ENCODE data around the gene NDNF.
A peak's percentile ranks its signal among the peaks of the same experiment; 100 is the strongest.

NDNF gene, protein sequence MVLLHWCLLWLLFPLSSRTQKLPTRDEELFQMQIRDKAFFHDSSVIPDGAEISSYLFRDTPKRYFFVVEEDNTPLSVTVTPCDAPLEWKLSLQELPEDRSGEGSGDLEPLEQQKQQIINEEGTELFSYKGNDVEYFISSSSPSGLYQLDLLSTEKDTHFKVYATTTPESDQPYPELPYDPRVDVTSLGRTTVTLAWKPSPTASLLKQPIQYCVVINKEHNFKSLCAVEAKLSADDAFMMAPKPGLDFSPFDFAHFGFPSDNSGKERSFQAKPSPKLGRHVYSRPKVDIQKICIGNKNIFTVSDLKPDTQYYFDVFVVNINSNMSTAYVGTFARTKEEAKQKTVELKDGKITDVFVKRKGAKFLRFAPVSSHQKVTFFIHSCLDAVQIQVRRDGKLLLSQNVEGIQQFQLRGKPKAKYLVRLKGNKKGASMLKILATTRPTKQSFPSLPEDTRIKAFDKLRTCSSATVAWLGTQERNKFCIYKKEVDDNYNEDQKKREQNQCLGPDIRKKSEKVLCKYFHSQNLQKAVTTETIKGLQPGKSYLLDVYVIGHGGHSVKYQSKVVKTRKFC

DNA sequence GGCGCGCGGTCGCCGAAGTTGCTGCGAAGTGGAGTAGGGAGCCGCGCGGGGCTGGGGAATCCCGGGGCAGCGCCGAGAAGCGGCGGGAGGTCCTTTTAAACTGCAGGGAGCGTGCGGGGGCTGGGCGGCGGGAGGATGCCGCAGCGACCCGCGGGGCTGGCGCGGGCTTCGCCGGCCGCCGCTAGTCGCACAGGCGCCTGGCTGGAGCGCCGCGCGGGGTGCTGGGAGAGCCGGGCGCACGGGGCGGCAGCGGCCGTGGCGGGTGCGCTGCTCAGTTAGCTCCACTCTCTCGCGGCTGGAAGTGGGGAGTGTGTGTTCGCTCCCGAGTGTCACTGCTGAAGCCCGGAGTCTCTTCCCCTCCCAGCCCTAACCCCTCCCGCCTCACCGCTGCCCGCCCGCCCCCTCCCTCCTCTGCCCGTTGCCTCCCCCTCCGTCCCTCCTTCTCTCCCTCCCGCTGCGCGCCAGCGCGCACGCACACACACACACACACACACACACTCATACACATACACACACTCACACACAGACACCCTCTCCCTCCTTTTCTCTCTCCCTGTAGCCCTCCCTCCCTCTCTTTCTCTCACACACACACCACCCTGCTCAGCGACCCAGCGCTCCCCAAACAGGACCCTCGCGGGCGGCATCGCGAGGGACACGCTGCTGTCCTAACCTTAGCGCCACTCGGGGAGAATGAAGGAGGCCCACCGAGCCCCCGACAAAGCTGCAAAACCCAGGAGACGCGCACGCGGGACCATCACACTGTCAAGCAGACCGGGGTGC is at the start of gene NDNF:
NDNF (minus strand) TSS at position 312 of the 780 bp plus-strand sequence. CDS start 26,698 bp downstream, outside the sequence.
- DNase-seq (ENCODE audit: low read depth in 3 of 3), result peak; percentile 5 to 25 (median 11)

DNA sequence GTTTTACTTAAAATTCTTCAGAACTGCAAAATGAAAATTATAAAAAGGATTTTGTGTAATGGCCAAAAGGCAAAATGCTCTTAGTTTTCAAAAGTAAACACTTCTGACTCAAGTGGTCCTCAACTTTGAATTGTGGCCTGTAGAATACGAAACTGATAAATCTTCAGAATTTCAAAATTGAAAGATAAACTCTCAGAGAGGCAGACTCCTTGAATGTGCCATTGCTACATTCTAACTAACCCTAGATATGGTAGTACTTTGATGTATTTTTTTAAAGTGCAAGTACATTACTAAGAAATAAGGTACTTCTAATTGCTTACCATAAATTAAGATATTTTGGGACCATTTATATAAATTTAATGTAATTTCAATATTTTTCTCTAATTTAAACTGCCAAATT is 47.4 kb upstream of the NDNF start:
- DNase-seq (ENCODE audit: low read depth in 3 of 3), result no peak

GRCh38 chr4:121118344-121118743 is 46.0 kb upstream of the NDNF start:
- no peak for DNase-seq (ENCODE audit: low read depth in 3 of 3)

DNA sequence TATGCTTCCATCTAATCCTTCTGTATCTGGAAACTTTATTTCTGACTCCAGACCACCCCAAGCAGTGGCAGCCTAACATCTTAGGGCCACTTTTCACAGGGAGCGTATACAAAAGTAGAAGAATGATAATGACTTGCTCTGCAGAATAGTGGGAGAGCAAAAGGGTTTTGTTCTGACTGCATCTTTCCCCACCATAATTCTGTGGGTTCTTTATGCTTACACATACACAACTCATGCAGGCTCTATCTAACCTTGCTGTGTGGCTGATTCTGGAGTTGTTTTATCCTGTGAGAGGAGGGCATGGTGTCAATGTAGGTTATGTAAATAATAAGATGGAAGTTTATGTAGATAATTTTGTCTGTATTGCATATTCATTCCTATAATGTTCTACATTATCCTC is 42.4 kb upstream of the NDNF start:
- DNase-seq (ENCODE audit: low read depth in 3 of 3), result no peak

DNA sequence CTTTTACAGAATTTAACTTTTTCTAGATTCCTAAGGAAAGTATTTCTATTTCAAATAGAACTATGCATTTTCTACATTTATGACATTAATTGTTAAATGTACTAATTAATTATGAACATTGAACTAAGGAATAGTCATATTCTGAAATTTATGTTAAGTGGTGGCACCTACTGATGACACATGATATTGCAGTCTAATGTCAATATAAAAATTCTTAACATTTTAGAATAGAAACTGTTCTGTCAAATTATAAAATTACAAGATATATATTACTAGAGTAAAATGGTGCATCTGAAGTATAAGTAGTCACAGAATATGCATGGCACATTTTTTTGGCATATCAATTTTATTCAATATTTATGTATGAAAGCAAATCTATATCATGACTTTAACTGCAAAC is 40.2 kb upstream of the NDNF start:
- no peak for DNase-seq (ENCODE audit: low read depth in 3 of 3)

DNA sequence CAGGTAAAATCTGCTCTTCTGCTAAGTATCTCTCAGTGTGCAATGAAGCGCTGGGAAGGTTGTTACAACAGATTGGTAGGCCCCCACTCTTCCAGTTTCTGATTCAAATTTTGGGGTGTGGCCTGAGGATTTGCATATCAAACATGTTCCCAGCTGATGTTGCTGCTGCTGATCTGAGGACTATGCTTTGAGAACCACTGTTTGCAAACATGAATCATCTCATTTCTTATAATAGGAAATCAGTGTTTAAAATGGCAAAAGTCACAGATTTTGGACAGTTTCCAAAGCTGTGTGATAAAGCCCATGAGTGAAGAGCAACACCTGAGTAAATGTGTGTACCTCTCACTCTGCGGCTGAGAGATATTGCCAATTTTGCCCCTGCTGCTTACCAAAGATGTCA is 36.2 kb upstream of the NDNF start:
- DNase-seq (ENCODE audit: low read depth in 3 of 3), result no peak

- DNase-seq (ENCODE audit: low read depth in 3 of 3), result no peak
Observed at GRCh38 chr4:121107507-121107906, 35.2 kb upstream of the NDNF start.

DNA sequence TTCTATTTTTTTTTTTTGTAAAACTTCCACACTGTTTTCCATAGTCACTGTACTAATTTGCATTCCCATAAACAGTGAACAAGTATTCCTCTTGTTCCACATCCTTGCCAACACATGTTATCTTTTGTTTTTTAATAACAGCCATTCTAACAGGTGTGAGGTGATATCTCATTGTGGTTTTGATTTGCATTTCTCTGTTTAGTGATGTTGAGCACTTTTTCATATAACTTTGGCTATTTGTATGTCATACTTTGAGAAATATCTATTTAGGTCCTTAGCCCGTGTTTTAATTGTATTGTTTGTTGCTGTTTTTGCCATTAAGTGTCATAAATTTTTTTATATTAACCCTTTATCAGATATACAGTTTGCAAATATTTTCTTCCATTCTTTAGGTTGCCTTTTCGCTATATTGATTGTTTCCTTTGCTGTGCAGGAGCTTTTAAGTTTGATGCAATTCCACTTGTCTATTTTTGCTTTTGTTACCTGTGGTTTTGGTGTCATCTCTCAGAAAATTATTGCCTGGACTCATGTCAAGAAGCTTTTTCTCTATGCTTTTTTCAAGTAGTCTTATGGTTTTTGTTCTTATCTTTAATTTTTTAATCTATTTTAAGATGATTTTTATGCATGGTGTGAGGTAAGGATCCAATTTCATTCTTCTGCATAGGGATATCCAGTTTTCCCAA is 27.9 kb upstream of the NDNF start:
- no peak for DNase-seq (ENCODE audit: low read depth in 3 of 3)

GRCh38 chr4:121098266-121098665 is 25.9 kb upstream of the NDNF start:
- no peak for DNase-seq (ENCODE audit: low read depth in 3 of 3)

DNA sequence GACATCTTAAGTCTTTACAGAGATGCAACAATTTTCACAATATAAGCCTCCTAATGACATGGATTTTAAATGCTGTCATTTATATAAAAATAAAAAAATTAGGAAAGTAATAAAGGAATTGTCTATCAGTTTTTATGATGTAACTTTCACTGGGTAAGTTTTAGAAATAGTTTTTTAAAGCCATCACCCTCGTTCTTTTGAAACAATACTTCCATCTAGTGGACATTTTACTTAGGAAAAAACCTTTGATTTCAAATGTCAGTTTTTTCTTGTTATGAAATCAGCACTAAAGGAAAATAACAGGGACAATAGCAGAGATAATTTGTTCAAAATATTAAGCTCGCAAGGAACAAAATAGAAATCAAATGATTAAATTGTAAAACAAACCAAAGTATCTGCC is 24.3 kb upstream of the NDNF start:
- DNase-seq (ENCODE audit: low read depth in 3 of 3), result no peak

DNA sequence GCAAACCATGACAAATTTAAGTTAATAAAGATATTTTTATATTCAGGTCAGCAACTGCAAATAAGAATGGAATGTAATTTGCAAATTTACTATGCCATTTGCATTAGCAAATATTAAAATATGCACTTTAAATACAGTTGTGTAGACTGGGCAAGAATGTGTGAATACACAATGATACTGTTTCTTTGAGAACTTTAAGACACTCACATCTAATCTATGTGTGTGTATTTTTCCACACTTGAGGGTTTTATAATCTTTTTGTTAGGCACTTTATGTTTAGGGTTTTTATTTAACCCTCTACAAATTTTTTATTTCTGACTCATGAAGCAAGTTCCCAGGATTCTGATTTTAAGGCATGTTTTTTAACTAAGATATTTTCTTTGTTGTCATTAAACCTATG is 23.9 kb upstream of the NDNF start:
- no peak for DNase-seq (ENCODE audit: low read depth in 3 of 3)

DNA sequence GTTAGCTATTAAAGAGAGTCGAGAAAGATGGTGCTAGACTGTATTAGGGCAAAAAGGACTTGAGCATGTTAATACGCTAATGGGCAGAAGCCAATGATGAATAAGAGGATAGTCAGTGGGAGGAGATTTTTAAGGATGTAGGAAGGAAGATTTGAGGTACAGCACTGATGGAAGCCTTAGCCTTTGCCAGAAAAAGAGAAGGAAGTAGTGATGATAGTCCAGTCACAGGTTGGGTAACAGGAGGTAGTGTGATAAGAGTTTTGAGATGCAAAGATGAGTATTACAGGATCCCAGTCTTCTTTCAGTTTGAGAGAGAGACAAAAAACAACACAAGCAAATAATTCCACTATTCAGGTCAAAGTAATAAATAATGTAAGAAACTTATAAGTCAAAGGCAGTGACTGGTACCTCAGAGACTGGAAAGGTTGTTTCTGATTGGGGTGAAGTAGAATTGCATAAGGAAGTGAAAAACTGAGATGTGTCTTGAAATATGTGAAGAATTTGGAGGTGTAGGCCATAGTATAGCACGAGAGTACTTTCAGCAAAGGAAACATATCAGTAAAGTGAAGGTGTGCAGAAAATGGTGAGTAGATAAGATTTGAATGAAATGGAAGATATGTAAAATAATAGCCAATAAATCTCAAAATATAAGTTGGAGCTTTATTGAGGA is 22.1 kb upstream of the NDNF start:
- no peak for DNase-seq (ENCODE audit: low read depth in 3 of 3)

DNA sequence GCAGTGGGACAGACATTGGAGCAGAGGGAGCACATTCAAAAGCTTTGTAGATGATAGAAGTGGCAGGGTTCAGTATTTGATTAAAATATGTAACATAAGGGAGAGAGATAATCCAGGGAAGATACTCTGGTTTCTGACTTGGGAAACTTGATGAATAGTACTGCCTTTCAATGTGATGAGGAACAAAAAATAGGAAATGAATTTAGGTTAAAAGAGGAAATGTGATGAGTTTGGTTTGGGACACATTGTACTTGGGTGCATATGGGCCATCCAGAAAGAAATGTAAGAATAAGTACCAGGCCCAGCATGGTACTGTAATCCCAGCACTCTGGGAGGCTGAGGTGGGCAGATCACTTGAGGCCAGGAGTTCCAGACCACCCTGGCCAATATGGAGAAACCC is 20.9 kb upstream of the NDNF start:
- DNase-seq (ENCODE audit: low read depth in 3 of 3), result no peak

DNA sequence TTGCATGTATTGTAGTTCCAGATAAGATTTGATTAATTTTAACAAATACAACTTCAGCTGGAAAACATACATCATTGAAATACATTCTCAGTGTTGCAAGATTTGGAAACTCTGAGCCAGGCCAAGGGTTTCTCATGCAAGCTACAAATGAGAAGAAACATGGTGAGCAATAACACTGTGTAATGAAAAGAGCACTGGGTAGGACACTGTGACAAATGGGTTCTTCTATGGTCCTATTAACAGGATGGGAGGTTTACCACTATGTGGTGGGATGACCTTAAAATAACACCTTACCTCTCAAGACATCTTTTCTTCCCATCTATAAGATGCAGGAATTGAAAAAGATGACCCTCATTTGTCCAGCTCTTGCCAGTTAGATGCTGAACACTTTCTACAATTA is 19.6 kb upstream of the NDNF start:
- no peak for DNase-seq (ENCODE audit: low read depth in 3 of 3)

DNA sequence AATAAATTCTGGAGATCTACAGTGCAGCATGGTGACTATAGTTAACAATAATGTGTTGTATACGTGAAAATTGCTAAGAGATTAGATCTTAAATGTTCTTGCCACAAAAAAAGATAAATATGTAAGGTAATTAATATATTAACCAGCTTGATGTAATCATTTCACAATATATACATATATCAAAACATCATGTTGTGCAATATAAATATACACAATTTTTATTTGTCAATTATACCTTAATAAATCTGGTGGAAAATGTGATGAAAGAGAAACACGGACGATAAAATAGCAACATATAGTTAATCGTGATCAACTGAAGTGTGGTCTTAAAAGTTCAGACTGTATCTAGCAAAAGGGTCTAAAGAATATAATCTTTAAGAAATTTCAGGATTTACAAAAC is 16.5 kb upstream of the NDNF start:
- DNase-seq (ENCODE audit: low read depth in 3 of 3), result no peak

- no peak for DNase-seq (ENCODE audit: low read depth in 3 of 3)
Observed at GRCh38 chr4:121079376-121079775, 7.0 kb upstream of the NDNF start.

GRCh38 chr4:121077496-121077895 is 5.2 kb upstream of the NDNF start:
- no peak for DNase-seq (ENCODE audit: low read depth in 3 of 3)

GRCh38 chr4:121076416-121076815 is 4.1 kb upstream of the NDNF start:
- no peak for DNase-seq (ENCODE audit: low read depth in 3 of 3)

DNA sequence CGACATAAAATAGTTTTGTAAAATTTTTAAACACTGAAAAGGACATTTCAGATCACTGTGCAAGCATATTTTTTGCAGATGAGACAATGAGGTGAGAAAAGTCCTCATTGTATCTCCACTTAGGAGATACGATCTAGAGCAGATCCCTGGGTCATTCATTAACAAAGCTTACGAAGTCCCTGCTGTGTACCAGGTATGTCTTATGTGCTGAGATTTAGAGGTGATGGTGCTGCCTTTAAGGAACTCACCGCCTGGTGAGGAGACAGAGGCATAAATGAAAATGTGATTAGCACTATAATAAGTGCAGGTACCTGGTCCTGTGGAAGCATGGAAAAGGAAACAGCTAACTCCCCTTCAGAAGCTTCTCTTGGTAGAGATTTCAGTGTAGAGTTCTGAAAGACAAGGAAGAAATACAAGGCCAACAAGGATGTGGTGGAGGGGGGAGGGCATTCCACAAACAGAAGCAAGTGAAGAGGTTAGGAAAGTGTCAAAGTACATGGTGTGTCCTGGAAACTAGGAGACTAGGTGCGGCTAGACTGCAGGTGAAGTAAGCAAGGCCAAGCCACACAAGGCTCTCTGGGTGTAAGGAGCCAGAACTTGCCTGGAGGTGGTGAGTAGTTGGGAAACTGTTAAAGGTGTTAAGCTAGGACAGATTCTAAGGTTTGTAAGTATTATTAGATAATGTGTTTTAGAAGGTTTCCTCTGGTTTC is 1.5 kb upstream of the NDNF start:
- no peak for DNase-seq (ENCODE audit: low read depth in 3 of 3)

GRCh38 chr4:121073004-121073435 is 685 bp upstream of the NDNF start:
- no peak for DNase-seq (ENCODE audit: low read depth in 3 of 3)

DNA sequence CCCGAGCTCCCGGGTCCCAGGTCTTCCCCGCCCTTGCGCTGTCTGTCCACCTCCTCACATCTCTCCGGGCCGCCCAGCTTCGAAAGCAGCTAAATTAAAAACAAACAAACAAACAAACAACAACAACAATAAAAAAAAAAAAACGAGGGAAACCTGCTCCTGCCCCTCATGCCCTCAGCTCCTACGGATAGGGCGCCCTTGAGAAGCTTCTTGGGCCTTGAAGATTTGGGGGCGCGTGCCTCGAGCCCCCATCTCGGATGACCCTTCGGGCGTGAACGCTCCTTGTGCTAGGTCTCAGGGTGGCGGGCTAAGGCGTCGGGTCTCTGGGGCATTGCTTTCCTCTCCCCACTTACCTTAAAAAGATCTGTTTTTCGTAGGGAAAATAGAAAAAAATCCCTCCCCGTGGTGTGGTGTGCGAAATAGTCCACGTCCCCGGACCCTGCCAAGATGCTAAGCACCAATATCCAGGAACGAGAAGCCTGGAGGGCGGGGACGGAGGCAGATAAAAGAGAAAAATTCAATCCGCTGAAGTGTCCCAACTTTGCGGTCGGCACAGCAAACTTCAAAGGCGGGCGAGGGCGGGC is 603 bp downstream of the NDNF start:
- no peak for DNase-seq (ENCODE audit: low read depth in 3 of 3)
